NCI-H748 treated with DMSO at 0.1 percent for 48 hours (cell line): Measurements from ENCODE around the gene SAT1.
A peak's percentile ranks its signal among the peaks of the same experiment; 100 is the strongest.
"Not testable (repeated sequence)": the region's sequence is repeated elsewhere in the genome, so short reads cannot be mapped to it uniquely, and the experiment has no call there.

Experiments
- DNase-seq: peaks from one replicate; lab custom pipeline; 2025; lab: John Stamatoyannopoulos, UW

The SAT1 gene

DNA sequence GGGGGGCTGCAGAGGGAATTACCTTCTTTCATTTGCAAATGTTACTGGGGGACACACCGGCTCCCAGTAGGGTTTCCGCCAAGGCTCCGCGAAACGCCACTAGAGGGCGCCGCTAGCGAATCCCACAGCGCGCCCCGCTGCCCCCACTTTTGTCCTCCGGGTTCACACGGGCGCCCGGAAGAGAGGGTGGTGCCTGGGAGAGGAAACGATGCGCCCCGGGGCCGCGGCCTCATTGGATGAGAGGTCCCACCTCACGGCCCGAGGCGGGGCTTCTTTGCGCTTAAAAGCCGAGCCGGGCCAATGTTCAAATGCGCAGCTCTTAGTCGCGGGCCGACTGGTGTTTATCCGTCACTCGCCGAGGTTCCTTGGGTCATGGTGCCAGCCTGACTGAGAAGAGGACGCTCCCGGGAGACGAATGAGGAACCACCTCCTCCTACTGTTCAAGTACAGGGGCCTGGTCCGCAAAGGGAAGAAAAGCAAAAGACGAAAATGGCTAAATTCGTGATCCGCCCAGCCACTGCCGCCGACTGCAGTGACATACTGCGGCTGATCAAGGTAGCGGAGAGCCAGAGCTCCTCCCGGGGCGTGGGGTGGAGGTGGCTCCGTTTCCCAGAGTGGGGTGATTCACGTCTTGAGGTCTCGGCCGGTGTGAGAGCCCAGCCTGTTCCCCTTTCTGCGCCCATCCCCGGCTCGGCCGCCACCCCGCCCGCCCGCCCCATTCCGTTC, at the start of gene SAT1:
Gene SAT1, plus strand, starts transcription at position 311 of the 726 bp plus-strand sequence. Its CDS starts 179 bp downstream, at position 490.
- DNase-seq, result peak; percentile 81

DNA sequence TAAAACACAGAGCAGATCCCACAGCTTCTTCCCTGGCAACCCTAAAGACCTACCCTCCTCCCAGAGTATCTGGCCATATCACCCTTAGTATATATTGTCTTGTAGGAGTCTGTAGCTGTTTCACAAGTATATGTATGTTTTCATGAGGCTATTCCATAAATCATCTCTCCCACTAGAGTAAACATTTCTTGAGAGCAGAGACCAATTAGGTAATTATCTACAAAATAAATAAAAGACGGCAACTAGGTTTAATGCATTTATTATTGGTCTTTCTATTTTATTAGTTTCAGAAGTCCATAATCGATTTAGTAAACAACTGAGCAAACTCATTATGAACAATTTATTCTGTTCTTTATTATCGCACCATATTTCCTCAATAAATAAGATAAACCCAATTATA, 46.9 kb upstream of the SAT1 start:
- peak; percentile 74 for DNase-seq

DNA sequence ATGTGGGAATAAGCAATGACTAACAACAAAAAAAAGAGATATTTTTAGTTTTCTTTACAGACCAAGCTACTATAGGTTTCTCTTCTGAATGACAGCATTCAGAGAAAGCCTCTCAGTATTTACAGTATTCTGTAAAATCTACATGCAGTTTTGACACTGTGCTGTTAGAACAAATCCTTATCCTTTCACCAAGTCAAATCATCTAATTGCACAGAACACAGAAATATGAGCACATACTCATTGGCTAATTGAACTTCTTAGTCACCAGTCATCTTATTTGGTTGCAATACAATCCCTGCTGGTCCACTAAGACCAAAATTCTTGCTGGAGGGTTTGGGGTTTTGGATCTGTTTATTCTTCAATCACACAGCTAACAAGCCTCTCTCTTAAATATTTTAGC, 45.6 kb upstream of the SAT1 start:
- no peak for DNase-seq

DNA sequence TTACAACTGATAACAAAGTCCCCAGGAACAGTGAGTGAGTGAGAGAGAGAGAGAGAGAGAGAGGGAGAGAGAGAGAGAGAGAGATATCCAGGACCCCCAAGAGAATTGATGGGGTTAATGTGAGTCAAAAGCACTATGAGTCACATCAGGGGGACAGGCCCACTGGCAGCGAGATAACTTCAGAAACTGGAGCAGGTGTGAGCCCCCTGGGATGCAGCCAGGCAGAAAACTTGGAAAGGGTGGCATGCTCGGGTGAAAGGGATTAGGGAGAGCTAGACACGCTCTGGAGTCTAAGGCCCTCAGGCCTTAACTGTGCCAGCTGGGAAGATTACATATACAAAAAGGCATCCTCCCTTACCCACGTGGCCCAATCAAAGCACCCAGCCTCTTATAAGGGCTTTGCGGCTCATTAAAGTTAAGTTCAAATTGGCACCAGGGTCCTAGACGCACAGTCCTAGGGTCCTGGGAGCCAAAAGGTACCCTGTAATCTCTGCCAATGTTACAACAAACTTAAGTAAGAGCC, 40.7 kb upstream of the SAT1 start:
- no peak for DNase-seq

DNA sequence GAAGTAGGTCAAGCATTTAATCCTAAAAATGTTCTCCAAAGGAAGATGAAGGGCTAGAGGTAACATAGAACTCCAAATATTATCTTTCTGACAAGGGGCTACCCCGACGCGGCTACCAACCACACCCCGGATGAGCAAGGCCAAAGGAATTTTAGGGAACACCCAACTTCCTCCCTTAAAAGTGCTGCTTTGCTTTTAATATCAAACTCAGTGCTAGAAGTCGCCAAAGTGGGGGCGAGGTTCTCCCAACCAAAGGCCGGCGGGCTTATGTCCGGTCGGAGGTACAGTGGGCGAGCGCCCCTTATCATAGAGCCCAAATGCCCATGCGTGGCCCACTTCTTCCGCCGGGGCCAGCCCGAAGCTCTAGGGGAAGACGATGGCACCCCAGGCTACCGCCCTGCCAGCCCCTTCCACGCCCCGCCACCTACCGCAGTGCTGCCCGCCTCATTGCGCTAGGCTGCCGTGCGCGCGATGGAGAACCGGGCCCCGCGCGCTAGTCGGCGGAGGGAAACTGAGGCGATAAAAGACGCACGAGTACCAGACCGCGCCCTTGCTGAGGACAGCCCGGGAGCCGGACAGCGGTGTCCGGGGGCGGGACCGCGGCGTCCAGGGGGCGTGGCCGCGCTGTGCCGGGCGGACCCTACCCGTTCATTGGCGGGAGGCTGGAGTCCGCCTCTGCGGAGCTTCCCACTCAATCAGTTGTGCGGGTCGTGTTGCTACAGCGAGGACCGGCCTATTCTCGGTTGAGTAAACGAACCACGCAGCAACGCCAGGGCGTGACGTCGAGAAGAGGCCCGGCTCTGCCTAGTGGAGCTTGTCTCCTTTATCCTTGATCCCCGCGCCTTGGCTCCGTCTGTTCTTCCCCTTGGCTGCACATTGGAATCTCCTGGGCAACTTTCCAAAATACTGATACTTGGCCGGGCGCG, 40.0 kb upstream of the SAT1 start, which contains the start of gene ACOT9:
Gene ACOT9, minus strand, starts transcription at position 580 of the 926 bp plus-strand sequence. Its CDS starts 132 bp downstream, at position 448.
- DNase-seq, result peak; percentile 47

DNA sequence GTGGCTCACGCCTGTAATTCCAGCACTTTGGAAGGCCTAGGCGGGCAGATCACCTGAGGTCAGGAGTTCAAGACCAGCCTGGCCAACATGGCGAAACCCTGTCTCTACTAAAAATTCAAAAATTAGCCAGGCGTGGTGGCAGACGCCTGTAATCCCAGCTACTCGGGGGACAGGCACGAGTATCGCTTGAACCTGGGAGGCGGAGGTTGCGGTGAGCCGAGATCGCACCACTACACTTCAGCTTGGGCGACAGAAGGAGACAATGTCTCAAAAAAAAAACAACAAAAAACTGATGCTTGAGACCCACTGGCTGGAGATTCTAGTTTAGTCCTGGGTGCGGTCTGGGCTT, 39.4 kb upstream of the SAT1 start:
- not testable (repeated sequence) for DNase-seq

DNA sequence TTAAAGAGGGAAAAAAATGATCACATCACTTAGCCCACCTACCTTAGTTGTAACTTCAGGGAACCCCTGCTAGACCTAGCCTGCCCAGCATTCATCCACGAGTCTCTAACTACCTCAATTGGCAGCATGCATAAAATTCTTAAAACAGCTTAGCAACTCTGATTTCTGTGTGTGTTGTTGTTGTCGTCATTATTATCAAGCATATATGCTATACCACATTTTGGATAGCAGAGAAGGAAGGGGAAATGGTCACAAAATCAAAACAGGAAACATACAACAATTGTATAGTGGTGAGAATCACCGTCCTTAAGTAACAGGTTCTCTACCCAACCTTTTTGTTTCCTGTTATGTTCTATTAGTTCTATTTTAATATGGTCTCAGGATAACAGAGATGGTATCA, 37.2 kb upstream of the SAT1 start:
- DNase-seq, result no peak

DNA sequence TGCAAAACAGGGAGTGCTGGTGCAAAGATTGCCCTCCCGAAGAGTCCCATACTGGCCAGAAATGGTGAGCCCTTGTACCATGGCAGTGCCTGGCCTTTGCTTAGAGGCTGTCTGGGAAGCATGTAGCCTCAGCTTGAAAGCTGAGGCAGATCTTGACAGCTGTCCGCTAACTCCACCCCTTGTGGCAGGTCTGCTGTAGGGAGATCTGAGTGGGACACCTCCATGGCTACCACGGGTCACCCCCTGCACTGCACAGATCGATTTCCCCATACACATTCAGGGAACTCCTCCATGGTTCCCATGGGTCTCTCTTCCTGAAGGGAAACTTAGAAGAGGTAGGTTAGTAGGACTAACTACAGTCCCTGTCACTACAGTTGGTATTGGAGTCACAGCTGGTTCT, 33.8 kb upstream of the SAT1 start:
- no peak for DNase-seq

DNA sequence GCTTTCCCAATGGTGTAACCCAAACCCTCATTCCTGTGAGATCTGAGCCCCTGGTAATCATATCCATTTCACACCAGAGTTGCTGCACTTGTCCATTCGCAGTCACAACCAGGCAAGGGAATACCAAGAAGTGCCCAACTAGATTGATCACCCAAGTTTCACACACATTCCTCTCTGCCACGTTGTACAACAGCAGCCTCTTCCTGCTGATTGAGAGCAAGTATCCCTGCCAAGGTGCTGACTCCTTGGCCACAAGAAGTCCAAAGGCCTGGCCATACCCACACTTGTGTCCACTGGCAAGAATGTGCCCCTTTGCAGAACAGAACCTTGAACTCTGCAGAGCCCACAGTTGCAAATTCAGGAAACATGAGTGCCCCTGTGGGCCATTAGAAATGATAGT, 33.4 kb upstream of the SAT1 start:
- DNase-seq, result no peak

DNA sequence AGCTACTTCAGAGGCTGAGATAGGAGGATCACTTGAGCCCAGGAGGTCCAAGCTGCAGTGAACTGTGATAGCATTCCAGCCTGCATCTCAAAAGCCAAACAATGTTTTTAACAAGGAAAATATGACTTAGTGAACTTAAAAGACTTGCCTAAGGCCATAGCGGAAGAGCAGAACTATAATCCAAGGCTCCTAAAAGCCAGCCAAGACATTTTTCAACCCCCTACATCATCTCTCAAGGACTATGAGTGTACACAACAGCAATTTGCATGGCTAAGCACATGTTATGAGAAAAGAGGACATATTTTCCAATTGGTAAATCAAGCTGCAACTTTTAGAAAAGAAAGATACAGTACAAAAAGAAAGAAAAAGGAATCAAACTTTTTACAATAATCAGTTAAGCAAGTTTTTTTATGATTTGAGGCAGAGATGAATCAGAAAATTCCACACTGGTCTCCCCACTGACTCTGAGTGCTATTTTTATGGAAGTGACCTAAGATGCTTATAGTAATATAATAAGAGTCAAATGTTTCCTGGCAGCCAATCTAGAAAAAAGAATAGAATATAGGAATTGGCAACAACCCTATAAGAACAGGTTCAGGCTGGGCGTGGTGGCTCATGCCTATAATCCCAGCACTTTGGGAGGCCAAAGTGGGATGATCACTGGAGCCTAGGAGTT, 30.1 kb upstream of the SAT1 start:
- no peak for DNase-seq

DNA sequence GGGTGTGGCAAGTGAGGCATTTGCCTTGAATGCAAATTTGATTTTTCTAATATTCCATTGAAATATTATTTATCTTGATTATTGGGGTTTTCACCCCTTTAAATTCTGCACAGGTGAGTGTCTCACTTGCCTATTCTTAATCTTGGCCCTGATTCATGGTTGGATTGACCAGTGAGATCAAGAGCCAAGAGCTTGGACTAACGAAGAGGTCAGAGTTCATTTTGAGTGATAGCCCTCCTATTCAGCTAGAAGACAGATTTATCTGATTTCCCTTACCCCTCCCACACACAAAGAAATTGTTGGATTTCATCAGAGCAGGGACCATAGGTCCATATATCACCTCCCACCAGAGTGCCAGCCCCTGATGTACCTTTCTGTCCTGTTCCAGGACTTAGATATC, 28.3 kb upstream of the SAT1 start:
- no peak for DNase-seq

DNA sequence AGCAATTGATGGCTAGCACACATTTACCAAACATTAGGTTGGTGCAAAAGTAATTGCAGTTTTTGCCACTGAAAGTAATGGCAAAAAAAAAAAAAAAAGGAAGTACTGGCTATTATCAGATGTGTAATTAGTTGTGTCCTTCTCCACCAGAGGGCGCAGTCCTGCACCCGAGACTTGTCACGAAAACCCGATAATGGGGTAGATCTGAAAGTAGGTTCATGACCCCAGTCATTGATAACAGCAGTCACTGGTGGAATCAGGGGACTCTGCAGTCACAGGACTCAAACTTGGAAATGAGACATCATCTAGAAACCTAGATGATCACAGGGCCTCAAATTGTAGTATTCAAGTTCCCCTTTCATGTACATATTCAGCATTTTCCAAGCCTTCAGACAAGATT, 26.8 kb upstream of the SAT1 start:
- peak; percentile 30 for DNase-seq

DNA sequence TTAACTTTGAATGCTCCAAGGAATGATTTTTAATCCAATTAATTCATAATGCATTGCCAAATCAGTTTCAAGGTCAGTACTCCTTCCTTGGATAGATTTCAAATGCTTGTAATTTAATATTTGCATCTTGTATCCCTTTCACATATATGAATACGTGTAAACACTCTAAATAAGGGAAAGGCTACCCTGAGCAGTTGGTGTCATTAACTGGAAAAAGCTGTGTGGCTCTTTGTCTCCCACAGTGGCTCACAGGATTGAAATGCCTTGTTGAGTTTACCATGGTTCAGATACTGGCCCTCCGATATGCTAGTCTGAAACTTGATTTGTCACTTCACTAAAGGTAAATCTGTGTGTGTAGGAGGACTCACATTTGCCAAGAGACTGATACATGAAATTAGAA, 23.2 kb upstream of the SAT1 start:
- no peak for DNase-seq

DNA sequence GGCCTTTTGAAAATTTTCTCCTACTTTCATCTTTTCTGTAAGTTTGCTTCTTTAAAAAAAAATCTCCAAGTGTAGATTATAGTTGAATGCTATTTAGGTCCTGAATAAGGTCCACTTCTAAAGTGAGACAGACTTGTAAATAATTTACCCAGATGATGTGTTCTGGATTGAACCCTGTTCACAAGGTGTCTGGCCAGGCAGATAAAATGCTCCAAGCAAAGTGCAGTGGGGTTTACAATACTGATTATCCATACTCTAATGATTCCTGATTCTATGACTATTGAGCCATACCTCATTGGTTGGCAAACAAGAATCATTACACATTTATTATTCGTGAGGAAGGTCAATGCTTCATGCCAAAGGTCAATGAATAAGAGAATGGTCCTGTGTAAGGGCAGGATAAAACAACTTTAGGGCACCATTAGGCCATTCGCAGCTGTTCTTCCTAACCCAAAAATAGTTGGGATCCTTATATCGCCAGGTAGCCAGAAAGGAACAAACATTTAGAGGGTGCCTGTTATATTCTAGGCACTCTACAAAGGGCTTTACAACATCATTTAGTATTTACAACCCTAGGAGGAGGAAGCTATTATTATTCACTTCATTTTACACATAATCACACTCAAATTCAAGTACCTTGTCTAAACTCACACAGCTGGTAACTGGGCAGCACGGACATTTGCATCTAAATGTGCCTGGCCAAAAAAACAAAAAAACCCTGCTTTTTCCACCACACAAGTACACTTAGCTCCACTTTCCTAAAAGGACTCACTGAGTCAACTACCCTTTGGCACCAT, 18.6 kb upstream of the SAT1 start:
- no peak for DNase-seq

DNA sequence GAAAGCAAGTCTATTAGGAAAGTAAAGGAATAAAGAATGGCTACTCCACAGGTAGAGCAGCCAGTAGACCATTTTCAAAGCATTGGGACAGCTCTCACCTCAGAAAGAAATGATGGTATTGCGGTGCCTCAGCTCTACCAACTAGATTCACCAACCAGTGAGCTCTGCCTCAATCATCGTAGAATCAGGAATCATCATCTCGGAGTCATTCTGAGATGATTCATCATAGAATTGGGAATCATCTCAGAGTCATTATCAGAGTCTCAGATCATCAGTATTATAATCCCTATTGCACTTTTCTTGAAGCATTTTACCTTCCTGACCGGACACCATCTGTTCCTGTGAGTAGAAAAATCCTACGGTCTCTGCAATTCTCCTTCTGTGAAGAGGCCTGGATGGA, 17.5 kb upstream of the SAT1 start:
- no peak for DNase-seq

DNA sequence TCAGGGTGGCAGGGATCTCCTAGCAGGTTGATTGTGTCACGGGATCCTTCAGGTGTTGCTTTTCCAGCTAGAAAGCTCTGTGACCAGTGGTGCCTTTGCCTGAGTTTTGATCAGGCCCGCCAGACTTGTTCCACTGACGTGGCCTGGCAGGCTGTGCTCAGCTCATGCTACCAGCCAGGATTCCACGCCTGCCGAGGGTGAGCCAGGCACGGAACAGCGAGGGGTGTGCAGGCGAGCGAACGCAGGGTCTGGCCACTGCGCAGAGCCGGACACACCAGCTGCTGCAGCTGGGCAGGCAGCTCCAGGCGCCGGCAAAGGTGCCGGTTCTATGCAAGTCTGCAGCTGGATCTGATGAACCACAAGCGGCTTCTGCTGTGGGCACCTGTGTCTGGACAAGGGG, 17.1 kb upstream of the SAT1 start:
- DNase-seq, result no peak

DNA sequence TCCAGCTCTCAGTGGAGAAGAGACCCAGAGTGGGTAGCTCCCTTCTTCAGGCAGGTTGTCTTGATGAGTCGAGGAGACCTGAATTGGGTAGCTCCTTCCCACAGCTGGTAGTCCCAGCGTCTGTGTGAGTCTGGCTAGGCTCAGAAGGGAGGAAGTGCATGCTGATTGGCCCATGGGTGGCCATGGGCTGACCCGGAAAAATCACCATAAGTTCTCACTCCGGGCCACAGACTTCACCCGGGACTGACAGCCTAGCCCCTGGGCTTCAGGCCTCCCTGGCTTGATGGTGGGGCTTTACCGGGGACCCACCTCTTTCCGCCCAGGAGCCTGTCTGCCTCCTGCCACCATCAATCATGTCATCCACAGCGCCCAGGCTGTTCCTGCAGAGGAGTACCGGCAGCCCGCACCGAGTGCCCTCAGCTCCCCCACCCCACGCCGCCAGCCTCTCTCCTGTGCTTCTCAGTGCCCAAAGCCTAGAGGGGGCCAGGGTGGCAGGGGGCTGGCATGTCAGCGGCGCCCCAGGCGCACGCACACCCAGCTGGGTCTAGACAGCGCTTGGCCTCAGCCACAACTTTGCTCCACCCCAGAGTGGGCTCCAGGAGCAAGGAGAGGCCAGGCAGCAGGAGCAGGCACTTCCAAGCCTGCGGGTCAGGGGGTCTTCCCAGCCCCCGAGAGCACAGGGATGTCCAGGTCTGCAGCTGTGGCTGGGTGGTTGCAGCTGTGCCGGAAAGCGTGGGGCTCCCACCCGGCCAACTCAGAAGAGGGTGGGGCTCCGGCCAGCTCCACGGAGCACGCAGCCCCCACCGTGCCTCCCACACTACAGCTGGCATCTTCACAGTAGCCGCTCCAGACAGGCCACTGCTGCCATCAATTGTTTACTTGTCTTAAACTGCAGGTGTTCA, 16.1 kb upstream of the SAT1 start:
- DNase-seq, result no peak

DNA sequence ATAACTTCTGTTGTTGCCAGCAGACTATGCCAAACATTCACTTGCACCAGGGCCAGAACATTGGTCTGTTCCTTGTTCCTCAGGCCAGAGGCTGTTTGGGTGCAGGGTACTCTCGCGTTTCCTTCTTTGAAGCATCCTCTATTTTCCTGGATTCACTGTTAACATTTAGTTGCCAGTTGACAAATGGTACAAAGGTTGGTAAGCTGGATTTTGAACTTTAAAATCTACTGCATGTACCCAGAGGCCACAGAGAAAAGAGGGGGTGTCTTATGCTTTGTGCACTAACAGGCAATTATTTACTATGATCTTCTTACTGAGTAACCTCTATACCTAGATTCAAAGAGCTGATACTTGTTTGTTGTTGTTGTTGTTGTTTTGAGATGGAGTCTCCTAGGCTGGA, 12.8 kb upstream of the SAT1 start:
- DNase-seq, result no peak

DNA sequence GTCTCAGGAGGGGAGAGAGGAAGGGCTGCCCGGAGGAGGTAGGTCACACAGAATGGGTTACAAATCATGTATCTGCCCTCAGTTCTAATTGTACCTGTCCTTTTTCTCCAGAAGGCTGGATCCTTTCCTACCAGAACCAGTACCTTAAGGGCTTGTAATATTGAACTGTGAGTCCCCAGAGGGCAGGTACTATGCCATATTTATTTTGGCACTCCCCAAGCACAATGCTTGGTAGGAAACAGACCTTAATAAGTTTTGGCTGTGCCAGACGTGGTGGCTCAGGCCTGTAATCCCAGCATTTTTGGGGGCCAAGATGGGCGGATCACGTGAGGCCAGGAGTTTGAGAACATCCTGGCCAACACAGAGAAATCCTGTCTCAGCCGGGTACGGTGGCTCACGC, 11.9 kb upstream of the SAT1 start:
- DNase-seq, result not testable (repeated sequence)

DNA sequence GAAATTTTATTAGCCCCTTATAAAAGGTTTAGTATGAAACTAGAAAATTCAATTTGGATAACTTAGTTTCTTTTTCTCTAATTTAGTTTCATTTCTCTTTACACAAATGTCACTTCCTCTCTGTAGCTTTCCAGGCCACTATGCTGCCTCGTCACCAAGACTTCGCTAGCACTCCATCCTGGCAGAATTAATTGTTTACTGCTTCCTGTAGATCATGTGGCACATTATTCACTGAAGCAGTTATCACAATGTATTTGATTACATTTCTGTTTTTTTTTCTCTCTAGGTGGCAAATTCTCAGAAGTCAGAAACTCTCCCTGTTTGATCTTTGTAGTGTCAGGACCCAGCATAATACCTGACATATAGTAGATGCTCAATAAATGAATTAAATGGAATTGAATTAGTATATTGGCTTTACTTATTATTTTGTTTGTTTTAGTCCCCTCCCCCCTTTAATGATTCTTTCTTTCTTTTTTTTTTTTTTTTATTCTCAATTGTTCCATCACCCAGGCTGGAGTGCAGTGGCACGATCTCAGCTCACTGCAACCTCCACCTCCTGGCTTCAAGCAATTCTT, 9.3 kb upstream of the SAT1 start:
- DNase-seq, result no peak
